ENCODE results near the gene HMGXB3.

DNA sequence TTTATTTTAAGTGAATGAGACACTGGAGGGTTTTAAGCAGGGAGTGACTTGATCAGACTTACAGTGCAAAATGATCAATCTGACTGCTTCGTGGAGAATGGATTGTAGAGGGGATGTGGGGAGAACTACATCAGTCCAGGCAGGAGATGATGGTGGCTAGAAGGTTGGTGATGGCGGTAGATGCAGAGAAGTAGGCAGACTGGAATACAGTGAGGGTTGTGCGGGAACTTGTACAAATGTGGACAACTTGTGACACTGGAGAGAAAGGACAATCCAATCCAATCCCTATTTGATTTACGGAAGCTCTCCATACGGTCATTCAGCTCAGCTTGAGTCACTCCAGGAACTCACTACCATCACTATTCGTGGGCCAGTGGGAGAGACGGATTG is 678 bp upstream of the HMGXB3 start:
- TF ChIP-seq, protein P1, sequence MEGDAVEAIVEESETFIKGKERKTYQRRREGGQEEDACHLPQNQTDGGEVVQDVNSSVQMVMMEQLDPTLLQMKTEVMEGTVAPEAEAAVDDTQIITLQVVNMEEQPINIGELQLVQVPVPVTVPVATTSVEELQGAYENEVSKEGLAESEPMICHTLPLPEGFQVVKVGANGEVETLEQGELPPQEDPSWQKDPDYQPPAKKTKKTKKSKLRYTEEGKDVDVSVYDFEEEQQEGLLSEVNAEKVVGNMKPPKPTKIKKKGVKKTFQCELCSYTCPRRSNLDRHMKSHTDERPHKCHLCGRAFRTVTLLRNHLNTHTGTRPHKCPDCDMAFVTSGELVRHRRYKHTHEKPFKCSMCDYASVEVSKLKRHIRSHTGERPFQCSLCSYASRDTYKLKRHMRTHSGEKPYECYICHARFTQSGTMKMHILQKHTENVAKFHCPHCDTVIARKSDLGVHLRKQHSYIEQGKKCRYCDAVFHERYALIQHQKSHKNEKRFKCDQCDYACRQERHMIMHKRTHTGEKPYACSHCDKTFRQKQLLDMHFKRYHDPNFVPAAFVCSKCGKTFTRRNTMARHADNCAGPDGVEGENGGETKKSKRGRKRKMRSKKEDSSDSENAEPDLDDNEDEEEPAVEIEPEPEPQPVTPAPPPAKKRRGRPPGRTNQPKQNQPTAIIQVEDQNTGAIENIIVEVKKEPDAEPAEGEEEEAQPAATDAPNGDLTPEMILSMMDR (CRISPR knock-in tag; IDR thresholded peaks at IDR 0.05) = no peak
- TF ChIP-seq POLR2AphosphoS5 (IDR thresholded peaks at IDR 0.05; ENCODE audit: low read depth, low read length) (no peak), RNF2 (conservative IDR thresholded peaks at IDR 0.05; ENCODE audit: low read depth) (no peak), RBM39 (IDR thresholded peaks at IDR 0.05; ENCODE audit: low read depth, low read length, poor library complexity, severe bottlenecking) (no peak), KDM1A (CRISPR knock-in tag; IDR thresholded peaks at IDR 0.05) (no peak), RAD21 (CRISPR knock-in tag; IDR thresholded peaks at IDR 0.05) (no peak), SRF (IDR thresholded peaks at IDR 0.05; ENCODE audit: low read depth, low read length) (no peak), NFATC3 (CRISPR knock-in tag; IDR thresholded peaks at IDR 0.05) (no peak), ELF4 (CRISPR knock-in tag; IDR thresholded peaks at IDR 0.05; ENCODE audit: borderline replicate concordance) (no peak)
- TF ChIP-seq, protein P2, sequence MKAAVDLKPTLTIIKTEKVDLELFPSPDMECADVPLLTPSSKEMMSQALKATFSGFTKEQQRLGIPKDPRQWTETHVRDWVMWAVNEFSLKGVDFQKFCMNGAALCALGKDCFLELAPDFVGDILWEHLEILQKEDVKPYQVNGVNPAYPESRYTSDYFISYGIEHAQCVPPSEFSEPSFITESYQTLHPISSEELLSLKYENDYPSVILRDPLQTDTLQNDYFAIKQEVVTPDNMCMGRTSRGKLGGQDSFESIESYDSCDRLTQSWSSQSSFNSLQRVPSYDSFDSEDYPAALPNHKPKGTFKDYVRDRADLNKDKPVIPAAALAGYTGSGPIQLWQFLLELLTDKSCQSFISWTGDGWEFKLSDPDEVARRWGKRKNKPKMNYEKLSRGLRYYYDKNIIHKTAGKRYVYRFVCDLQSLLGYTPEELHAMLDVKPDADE (CRISPR knock-in tag; IDR thresholded peaks at IDR 0.05) = no peak
- TF ChIP-seq, protein P3, sequence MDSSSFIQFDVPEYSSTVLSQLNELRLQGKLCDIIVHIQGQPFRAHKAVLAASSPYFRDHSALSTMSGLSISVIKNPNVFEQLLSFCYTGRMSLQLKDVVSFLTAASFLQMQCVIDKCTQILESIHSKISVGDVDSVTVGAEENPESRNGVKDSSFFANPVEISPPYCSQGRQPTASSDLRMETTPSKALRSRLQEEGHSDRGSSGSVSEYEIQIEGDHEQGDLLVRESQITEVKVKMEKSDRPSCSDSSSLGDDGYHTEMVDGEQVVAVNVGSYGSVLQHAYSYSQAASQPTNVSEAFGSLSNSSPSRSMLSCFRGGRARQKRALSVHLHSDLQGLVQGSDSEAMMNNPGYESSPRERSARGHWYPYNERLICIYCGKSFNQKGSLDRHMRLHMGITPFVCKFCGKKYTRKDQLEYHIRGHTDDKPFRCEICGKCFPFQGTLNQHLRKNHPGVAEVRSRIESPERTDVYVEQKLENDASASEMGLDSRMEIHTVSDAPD (CRISPR knock-in tag; IDR thresholded peaks at IDR 0.05) = no peak
- TF ChIP-seq, protein P4, sequence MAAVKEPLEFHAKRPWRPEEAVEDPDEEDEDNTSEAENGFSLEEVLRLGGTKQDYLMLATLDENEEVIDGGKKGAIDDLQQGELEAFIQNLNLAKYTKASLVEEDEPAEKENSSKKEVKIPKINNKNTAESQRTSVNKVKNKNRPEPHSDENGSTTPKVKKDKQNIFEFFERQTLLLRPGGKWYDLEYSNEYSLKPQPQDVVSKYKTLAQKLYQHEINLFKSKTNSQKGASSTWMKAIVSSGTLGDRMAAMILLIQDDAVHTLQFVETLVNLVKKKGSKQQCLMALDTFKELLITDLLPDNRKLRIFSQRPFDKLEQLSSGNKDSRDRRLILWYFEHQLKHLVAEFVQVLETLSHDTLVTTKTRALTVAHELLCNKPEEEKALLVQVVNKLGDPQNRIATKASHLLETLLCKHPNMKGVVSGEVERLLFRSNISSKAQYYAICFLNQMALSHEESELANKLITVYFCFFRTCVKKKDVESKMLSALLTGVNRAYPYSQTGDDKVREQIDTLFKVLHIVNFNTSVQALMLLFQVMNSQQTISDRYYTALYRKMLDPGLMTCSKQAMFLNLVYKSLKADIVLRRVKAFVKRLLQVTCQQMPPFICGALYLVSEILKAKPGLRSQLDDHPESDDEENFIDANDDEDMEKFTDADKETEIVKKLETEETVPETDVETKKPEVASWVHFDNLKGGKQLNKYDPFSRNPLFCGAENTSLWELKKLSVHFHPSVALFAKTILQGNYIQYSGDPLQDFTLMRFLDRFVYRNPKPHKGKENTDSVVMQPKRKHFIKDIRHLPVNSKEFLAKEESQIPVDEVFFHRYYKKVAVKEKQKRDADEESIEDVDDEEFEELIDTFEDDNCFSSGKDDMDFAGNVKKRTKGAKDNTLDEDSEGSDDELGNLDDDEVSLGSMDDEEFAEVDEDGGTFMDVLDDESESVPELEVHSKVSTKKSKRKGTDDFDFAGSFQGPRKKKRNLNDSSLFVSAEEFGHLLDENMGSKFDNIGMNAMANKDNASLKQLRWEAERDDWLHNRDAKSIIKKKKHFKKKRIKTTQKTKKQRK (IDR thresholded peaks at IDR 0.05; ENCODE audit: low read length) = no peak
- TF ChIP-seq, protein P5, sequence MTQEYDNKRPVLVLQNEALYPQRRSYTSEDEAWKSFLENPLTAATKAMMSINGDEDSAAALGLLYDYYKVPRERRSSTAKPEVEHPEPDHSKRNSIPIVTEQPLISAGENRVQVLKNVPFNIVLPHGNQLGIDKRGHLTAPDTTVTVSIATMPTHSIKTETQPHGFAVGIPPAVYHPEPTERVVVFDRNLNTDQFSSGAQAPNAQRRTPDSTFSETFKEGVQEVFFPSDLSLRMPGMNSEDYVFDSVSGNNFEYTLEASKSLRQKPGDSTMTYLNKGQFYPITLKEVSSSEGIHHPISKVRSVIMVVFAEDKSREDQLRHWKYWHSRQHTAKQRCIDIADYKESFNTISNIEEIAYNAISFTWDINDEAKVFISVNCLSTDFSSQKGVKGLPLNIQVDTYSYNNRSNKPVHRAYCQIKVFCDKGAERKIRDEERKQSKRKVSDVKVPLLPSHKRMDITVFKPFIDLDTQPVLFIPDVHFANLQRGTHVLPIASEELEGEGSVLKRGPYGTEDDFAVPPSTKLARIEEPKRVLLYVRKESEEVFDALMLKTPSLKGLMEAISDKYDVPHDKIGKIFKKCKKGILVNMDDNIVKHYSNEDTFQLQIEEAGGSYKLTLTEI (CRISPR knock-in tag; conservative IDR thresholded peaks at IDR 0.05) = no peak
- TF ChIP-seq, protein P6, sequence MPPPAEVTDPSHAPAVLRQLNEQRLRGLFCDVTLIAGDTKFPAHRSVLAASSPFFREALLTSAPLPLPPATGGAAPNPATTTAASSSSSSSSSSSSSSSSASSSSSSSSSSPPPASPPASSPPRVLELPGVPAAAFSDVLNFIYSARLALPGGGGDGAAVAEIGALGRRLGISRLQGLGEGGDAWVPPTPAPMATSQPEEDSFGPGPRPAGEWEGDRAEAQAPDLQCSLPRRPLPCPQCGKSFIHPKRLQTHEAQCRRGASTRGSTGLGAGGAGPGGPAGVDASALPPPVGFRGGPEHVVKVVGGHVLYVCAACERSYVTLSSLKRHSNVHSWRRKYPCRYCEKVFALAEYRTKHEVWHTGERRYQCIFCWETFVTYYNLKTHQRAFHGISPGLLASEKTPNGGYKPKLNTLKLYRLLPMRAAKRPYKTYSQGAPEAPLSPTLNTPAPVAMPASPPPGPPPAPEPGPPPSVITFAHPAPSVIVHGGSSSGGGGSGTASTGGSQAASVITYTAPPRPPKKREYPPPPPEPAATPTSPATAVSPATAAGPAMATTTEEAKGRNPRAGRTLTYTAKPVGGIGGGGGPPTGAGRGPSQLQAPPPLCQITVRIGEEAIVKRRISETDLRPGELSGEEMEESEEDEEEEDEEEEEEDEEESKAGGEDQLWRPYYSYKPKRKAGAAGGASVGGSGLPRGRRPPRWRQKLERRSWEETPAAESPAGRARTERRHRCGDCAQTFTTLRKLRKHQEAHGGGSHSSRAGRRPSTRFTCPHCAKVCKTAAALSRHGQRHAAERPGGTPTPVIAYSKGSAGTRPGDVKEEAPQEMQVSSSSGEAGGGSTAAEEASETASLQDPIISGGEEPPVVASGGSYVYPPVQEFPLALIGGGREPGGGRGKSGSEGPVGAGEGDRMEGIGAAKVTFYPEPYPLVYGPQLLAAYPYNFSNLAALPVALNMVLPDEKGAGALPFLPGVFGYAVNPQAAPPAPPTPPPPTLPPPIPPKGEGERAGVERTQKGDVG (CRISPR knock-in tag; IDR thresholded peaks at IDR 0.05; ENCODE audit: borderline replicate concordance) = no peak
